ENCODE results near the gene MIB1.
"Not testable (repeated sequence)": the region's sequence is repeated elsewhere in the genome, so short reads cannot be mapped to it uniquely, and the experiment has no call there.

MIB1 gene

DNA sequence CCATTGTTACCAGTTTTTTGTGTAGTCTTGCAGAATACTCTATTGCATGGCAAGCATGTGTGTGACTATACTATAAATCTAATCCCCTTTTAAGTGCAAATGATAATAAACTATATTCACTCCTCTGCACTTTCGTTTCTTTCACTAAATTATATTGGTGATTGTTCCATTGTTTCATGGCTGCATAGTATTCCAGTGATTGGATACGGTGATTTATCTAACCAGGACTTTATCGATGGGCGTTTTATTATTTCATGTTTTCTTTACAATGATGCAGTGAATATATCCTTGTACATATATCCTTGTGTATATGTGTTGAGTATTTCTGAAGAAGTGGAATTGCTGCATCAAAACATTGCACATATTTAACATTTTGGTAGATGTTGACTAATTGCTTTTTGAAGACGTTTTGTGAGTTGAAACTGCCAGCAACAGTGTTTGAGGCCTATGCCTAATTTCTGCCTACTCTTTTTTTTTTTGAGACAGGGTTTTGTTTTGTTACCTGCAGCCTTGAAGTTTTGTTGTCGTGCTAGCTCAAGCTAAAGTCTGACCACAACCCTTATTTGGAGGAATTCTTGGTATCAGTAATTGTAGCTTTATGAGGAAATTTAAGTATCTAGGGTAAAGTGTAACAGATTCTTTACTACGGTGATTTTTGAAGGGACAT lies 2.7 kb downstream of the MIB1 start:
- no peak for DNase-seq (ENCODE audit: low spot score)

DNA sequence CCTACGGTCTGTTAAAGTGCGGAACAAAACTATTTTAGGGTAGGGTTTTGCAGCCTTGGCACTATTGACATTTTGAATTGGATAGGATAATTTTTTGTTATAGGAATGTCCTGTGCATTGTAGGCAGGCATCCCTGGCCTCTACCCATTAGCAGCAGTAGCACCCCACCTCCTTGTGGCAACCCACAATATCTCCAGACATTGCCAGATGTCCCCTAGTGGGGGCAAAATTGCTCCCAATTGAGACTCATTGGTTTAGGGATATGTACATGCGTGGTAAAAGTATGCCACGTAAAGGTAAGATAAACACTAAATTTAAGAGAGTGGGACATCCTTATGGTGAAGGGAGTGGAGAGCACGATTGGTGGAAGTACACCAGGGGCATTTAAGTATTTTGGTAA lies 4.6 kb downstream of the MIB1 start:
- no peak for DNase-seq (ENCODE audit: low spot score)

DNA sequence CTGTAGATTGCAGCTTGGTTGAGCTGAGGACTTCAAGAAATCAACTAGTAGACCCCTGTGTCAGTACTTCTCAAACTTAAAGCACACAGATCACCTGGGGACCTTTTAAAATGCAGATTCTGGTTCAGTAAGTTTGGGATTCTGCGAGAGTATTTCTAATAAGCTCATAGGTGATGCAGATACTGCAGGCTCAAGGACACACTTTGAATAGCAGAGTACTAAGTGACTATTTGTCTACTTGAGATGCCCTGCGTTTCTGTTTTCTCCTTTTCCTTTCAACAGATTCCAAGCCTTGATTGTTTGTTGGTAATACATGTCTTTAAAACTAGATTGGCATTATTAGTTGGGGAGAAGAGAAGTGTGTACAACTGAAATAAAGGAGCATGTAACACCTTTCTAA lies 6.7 kb downstream of the MIB1 start:
- DNase-seq (ENCODE audit: low spot score) = no peak

DNA sequence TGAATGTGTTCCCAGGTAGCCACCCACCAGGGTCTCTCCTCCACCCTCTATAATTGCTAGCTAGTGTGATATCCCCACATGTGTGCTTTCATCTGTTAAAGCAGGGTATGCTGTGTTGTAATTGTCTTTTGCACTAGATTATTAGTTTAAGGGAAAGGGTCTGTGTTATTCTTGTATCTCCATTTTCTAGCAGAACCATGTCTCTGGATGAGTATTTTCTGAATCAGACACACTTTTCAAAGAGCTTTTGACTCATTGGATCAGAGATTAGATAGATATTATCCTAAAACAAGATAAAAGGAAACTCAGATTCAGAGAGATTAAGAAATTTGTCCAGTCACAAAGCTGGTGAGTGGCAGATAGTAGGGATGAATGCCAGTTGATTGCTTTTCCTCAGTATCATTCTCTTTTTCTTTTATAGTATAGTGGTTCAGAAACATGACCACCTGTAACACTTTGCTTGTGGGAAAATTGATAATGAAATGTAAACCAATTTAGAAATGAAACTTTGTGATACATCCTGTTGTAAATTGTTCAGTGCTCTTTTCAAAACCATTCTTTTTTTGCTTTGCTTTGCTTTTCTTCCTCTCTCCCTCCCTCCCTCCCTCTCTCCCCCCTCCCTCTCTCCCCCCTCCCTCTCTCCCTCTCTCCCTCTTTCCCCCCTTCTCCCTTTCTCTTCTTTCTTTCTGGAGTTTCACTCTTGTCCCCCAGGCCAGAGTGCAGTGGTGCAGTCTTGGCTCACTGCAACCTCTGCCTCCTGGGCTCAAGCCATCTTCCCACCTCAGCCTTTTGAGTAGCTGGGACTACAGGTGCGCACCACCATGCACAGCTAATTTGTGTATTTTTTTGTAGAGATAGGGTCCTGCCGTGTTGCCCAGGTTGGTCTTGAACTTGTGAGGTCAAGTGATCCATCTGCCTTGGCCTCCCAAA lies 7.4 kb downstream of the MIB1 start:
- DNase-seq (ENCODE audit: low spot score) = no peak

DNA sequence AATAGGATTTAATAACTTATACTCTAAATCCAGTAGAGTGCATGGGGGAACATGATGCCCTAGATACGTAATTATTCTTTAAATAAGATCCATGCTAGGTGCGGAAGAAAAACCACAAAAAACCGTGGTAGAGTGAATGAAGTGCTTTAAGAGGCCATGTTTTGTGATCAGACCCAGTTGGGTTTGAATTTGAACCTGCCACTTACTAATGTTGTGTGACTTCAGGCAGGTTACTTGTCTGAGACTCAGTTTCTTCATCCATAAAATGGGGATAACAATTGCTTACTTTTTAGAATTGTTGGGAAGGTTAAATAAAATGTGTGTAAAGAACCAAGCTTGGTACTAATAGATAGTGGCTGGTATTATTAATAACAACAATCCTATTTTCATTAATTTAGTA lies 17.2 kb downstream of the MIB1 start:
- no peak for DNase-seq (ENCODE audit: low spot score)

DNA sequence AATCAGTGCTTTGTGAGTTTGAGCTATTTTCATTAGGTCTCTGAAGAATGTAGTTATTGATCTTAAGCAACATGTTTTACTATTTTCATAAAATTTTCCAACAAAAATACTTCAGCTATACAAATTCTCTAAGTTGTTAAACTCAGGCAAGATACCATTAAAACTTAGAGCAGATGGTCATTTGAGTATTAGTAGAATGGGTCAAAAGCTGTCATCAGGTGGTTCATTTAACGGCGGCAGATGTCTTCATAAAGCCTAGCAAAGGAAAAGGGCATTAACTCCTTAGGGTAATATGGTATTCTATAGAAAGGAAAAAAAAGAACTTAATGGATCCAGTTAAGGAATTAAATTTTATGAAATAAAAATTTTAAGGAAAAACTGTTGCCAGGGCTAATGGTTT lies 19.2 kb downstream of the MIB1 start:
- no peak for DNase-seq (ENCODE audit: low spot score)

DNA sequence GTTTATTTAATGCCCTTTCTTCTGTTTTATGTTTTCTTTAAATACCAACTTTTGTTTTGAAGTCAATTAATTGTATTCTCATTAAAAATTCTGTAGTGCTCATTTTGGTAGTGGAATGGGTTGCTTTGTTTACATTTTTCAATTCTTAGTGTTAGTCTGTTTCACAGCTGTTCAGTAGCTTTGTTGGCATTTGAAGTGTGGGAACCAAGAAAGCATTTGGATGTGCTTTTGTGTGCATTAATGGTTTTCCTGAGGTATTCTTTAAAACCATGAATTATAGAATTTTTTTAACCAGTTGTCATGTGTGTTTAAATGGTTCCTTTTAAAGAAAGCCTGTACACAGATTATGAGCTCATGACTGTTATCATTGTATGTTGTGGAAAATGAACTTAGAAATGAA lies 19.7 kb downstream of the MIB1 start:
- no peak for DNase-seq (ENCODE audit: low spot score)

DNA sequence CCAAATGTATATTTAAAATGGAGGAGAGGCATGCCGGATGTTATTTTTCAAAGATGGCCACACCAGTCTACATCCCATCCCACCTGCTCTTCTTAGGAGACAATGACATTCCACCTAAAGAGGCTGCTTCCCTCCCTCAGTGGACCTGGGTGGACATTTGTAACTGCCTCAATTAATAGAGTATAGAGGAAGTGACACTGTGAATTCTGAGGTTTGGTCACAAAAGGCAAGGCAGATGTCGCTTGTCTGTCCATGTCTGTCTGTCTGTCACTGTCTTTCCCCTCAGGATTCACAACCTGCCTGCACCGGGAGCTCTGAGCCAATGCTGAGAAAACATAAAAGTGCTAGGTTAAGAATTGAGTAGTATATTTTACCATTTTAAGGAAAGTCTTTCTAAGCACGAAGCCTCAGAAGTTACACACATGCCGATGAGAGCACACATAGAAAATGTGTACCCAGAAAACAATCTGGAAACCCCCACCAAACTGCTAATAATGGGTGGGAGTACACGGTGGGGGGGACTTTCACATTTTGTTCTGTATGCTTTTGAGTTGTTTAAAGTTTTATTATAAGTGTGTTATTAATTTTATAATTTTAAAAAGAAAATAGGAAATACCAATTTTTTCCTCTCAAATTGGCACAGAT lies 21.0 kb downstream of the MIB1 start:
- DNase-seq (ENCODE audit: low spot score) = no peak

DNA sequence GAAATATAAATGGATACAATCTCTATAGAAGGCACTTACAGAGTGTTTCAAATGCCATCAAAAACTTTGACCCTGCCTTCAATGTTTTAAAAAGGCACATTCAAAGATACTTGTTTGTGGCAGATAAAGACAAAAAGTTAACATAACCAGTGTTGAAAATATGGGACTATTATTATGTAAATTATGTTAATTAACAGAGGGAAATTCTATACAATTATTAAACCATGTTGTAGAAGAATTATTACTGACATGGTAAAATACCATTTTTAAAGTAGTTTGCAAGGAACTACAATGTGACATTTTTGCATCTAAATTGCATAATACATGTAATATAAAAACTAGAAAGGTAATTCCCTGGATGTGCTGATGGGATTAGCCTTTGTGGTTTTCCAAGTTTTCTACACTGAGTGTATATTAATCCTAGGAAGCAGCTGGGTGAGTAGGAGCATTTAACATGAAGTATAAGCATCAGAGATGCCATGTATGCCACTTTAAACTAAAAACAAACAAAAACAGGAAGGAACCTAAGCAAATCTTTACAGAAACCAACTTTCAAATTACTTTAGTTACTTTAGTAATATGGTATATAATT lies 21.7 kb downstream of the MIB1 start:
- DNase-seq (ENCODE audit: low spot score) = no peak

DNA sequence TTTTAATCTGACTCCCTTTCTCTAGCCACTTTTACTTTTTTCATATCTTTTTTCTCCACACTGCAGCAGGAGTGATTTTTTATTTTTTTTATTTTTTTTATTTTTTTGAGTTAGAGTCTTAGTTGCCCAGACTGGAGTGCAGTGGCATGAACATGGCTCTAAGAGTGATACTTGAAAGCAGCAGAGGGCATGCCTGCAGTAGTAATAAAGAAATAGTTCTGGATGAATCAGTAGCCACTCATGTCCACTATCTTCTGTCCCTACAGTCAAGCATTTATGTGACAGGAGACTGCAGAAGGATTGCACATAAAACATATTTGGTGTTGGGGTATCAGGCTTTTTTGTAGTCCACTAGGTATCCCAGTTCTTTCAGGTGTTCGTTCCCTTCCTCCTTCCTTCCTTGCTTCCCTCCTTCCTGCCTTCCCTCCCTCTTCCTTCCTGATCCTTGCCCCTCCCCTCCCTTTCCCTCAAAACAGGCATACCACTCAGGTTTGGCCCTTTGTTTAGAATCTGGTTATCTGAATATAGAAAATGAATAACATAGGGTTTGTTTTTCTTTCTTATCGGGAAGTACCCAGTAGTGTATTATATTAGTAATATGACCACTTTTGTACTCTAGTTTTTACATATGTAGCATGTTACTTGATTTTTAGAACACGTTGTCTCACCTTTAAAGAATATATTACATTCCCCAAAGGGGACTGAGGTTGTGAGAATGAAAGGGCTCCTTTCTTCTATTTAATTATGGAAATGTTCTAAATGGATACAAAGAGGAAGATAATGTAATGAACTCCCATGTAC lies 23.5 kb downstream of the MIB1 start:
- no peak for DNase-seq (ENCODE audit: low spot score)

DNA sequence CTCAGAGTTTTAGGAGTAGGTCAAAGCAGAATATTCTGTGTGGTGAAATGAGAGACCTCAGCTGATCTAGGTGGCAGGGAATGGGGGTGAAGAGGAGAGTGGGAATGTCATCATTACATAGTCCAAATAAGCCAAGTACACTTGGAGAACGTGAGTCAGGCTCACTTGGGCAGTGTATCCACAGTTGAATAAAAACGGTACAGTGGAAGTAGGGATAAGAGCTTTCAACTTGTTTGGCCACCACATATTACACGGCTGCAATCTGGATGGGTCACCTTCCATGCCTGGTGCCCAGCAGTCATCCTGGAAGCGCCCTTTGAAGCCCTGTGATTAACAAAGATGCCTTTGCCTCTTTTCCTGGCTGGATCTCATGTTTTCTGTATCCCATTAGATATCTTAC lies 28.6 kb downstream of the MIB1 start:
- no peak for DNase-seq (ENCODE audit: low spot score)

DNA sequence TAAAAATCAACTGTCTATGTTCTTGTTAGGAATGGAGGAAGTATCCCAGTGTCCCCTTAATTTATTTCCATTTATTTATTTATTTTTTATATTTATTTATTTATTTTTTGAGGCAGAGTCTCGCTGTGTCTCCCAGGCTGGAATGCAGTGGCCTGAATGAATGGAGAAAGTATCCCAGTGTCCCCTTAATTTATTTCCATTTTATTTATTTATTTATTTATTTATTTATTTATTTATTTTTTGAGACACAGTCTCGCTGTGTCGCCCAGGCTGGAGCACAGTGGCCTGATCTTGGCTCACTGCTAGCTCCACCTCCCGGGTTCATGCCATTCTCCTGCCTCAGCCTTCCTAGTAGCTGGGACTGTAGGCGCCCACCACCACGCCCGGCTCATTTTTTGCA lies 34.1 kb downstream of the MIB1 start:
- no peak for DNase-seq (ENCODE audit: low spot score)

DNA sequence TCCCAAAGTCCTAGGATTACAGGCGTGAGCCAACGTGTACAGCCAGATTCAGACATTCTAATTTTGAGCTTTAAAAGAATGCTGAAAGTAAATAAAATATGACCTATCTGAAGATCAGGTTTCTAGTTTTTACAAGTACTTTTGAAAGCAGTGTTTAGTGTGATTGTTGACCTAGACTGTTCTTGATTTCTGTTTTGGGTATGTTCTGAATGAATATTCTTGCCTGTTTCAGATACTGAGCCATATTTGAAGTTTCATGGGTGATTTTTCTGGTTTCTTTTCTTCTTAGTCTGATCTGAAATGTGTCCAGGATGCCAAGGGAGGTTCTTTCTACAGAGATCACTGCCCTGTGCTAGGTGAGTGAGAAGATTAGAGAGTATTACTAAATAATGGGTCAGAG lies 37.2 kb downstream of the MIB1 start:
- no peak for DNase-seq (ENCODE audit: low spot score)

DNA sequence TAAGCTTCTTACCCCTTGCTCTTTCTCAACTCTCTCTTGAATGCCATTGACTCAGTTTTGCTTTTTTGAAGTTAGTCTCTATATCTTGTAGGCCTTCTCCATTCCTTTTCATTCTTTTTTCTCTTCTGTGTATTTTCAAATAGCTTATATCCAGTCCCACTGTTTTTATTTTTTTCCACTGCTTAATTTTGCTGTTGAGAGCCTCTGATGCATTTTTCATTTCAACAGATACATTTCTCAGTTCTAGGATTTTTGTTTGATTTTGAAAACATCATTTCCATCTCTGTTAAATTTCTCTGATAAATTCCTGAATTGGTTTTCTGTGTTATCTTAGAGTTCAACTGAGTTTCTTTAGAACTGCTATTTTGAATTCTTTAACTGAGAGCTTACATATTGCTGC lies 45.9 kb downstream of the MIB1 start:
- DNase-seq (ENCODE audit: low spot score) = no peak

DNA sequence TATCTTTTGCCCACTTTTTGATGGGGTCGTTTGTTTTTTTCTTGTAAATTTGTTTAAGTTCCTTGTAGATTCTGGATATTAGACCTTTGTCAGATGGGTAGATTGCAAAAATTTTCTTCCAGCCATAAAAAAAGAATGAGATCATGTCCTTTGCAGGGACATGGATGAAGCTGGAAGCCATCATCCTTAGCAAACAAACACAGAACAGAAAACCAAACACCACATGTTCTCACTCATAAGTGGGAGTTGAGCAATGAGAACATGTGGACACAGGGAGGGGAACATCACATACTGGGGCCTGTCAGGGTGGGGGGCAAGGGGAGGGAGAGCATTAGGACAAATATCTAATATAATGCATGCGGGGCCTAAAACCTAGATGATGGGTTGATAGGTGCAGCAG lies 55.5 kb downstream of the MIB1 start:
- DNase-seq (ENCODE audit: low spot score) = not testable (repeated sequence)

DNA sequence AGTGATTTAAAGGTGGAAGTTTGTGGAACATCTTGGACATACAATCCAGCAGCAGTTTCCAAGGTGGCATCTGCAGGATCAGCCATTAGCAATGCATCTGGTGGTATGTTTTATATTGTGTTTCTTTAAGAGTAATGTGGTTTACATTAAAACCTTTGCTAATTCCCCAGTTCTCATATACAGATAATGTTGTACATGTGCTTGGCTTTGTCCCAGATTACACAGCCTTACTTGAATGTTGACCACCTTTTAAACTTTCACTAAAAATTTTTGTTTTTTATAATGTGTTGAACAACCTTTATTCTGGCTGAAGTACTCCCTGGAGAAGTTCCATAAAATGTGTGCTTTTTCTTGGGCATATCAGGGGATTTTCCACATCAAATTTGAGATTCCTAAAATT lies 57.5 kb downstream of the MIB1 start:
- DNase-seq (ENCODE audit: low spot score) = no peak

DNA sequence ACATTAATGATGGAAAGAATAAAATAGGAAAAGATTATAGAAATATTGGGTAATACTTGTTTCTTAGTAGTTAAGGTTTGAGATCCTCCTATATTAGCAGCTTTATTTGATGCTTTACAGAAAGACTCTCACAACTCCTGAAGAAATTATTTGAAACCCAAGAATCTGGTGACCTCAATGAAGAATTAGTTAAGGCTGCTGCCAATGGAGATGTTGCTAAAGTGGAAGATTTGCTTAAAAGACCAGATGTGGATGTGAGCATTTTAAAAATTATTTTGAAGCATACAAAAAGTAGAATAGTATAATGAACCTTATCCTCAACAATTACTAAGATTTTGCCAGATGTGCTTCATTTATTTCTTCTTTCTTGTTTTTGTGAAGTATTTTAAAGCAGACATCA lies 59.1 kb downstream of the MIB1 start:
- no peak for DNase-seq (ENCODE audit: low spot score)

DNA sequence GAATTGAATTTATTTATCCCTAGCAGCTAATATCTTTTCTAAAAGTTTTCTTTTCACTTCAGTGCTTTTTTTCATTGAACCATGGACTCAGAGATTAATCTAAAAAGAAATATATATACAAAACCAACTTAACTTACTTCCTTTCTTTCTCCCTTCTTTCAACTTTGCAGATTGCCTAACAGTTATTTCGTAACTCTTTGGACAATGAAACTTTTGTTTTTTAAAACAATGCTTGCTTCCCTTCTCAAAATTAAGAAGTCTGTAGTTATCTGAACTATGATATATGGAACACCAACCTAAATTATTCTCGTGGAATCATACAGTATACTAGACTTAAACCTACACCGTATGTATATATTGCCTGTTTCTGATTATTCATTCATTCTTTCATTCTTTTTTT lies 62.9 kb downstream of the MIB1 start:
- DNase-seq (ENCODE audit: low spot score) = no peak

DNA sequence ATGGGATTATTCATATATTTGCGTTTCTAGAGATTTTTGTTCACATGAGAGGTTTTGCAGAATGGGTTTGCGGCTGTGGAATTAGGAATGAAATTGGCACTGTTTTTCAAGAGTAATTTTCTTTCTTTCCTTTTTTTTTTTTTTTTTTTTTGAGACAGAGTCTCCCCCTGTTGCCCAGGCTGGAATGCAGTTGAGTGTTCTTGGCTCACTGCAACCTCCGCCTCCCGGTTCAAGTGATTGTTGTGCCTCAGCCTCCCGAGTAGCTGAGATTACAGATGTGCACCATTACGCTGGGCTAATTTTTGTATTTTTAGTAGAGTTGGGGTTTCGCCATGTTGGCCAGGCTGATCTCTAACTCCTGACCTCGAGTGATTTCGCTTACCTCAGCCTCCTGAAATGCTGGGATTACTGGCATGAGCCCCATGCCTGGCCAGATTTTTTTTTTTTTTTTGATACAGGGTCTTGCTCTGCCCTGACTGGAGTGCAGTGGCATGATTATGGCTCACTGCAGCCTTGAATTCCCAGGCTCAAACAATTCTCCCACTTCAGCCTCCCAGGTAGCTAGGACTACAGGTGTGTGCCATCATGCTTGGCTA lies 65.3 kb downstream of the MIB1 start:
- DNase-seq (ENCODE audit: low spot score) = no peak

DNA sequence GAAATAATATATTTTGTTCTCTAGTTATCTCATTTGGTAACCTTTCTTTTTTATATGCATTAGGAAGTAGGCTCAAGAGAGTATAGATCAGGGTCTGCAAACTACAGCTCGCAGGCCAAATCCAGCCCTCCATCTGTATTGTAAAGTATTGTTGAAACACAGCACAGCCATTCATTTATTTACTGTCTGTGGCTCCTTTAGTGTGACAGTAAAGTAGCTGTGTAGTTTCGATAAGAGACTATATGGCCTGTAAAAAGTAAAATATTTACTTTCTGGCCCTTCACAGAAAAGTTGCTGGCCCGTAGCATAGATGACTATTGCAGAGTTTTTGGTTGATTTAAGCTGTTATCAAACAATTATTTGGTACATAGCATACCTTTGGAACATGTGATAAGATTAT lies 67.6 kb downstream of the MIB1 start:
- DNase-seq (ENCODE audit: low spot score) = no peak

DNA sequence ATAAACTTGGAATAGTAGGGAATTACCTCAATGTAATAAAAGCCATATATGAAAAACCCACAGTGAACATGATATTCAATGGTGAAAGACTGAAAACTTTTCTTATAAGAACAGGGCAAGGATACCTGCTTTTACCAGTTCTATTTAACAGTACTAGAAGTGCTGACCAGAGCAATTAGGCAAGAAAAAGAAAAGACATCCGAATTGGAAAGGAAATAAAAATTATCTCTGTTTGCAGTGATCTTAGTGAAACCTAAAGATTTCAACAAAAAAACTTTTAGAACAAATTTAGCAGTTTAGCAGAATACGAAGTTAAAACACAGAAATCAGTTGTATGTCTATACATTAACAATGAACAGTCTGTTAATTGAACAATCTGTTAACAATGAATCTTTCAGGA lies 69.1 kb downstream of the MIB1 start:
- no peak for DNase-seq (ENCODE audit: low spot score)

DNA sequence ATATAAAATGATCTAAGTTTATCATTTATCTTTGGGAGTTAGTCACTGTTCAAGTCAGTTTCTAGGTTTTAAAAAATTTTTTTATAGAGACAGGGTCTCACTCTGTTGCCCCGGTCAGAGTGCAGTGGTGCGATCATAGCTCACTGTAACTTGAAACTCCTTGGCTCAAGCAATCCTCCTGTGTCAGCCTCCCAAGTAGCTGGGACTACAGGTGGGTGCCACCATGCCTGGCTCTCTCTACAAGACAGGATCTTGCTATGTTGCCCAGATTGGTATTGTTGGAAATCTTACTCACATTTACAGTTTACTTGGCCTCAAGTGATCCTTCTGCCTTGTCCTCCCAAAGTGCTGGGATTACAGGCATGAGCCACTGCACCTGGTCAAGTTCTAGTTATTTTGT lies 74.5 kb downstream of the MIB1 start:
- DNase-seq (ENCODE audit: low spot score) = no peak
